Spleen (tissue), 7 donors: ENCODE results near the gene STK40.

Experiments
- CTCF ChIP-seq, 11 experiments: fragments of 200-600 bp in 7 of 11; fragments of 450-650 bp in 4 of 11; sonication (generic) in 4 of 11; IDR thresholded peaks in 8 of 11; conservative IDR thresholded peaks in 3 of 11; 1 replicate in 7 of 11; 2 replicates in 4 of 11; pipeline versions ENCODE4 v1.4.0 to v1.8.0; 2016 to 2021; ENCODE audit warnings: antibody characterized with exemption in 11 of 11, inconsistent platforms in 4 of 11, mild to moderate bottlenecking in 1 of 11
- POLR2A ChIP-seq, 3 donors: fragments of 450-650 bp; IDR thresholded peaks; one replicate each; pipeline ENCODE4 v1.5.1; 2017; ENCODE audit warnings: antibody characterized with exemption in 3 of 3, mild to moderate bottlenecking in 1 of 3
- donor health status: DM: no; HTN: no; CAD: no; lungs with moderate emphysema.
- donor health status: DM: no; HTN: no; CAD: no.
- donor health status: DM: no; HTN: no; CAD: no.

GRCh38 chr1:36352125-36352909 lies 33.4 kb downstream of the STK40 start:
- TF ChIP-seq CTCF (IDR thresholded peaks at IDR 0.05 in 8 of 11, conservative IDR thresholded peaks at IDR 0.05 in 3 of 11) = no peak
- no peak for TF ChIP-seq POLR2A (IDR thresholded peaks at IDR 0.05)
